HPDE6-E6E7 (cell line): ENCODE measurements around the gene ZBTB16.

Experiments used
- DNase-seq: peaks from one replicate; pipeline ENCODE4 v3.0.0; 2011; ENCODE audit warnings: missing footprints; ENCODE audit errors: extremely low spot score

The ZBTB16 gene, protein sequence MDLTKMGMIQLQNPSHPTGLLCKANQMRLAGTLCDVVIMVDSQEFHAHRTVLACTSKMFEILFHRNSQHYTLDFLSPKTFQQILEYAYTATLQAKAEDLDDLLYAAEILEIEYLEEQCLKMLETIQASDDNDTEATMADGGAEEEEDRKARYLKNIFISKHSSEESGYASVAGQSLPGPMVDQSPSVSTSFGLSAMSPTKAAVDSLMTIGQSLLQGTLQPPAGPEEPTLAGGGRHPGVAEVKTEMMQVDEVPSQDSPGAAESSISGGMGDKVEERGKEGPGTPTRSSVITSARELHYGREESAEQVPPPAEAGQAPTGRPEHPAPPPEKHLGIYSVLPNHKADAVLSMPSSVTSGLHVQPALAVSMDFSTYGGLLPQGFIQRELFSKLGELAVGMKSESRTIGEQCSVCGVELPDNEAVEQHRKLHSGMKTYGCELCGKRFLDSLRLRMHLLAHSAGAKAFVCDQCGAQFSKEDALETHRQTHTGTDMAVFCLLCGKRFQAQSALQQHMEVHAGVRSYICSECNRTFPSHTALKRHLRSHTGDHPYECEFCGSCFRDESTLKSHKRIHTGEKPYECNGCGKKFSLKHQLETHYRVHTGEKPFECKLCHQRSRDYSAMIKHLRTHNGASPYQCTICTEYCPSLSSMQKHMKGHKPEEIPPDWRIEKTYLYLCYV

DNA sequence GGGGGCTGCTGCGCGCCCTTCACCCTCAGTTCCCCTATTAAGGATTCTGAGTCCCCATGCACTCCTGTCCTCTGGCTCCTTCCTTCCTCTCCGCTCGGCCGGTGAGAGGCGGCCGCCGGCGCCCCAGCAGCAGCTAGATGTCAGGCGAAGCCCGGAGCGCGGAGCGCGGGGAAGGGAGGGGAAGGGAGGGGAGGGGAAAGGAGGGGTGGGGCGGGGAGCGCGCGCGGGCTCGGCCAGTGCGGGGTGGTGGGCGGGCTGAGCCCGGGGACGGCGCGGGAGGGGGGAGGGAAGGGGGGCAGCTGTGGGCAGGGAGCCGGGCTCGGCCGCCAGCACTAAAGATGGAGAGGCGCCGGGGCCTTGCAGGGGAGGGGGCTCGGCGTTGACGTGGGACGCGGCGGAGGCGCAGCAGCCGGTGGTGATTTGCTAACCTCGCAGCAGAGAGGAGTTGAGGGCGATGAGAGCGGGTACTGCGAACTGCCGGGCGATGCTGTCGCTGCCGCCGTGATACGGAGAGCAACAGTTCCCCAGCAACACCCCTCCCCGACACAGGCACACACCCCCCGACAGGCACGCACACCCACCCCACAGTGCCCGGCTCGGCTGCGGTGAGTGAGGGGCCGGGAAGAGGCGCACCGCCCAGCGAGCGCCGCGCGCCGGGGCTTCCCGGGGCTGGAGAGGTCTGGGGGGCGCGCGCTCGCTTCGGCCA is at the start of gene ZBTB16:
TSS of gene ZBTB16 (plus strand) at position 434 of the 706 bp plus-strand sequence. CDS start 3,590 bp downstream, outside the sequence.
- DNase-seq: no peak

DNA sequence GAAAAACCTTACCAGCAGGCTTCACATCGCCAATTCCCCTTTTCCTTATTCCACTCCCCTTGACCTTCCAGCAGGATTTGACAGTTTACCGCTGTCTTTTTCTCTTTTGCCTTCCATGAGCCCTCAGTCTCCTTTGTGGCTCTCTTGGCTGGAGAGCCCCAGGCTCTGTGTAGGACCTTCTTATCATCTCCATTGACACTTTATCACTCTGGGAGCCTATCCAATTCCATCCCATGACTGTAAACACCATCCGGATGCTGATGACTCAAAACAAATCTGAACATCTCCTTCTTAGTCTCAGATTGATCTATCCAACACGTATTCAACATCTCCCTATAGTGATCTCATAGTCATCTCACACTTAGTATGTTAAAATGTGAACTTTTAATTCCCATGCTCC is 48.6 kb upstream of the ZBTB16 start:
- no peak for DNase-seq

DNA sequence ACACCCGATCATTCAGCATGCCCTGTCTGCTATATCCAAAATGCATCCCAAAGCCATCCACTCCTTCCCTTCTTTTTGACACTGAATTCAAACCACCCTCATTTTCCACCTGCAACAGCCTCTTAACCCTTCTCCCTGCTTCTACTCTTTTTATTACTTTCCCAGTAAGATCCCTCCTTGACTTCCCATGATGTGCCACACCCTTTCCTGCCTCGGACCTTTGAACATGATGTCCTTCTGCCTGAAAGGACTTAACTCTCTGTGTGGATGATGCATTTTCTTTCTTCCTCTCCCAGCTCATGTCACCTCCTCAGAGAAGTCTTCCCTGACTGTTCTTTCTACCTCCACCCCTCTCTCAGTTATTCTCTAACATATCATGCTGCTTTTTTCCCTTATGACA is 48.1 kb upstream of the ZBTB16 start:
- DNase-seq: no peak

DNA sequence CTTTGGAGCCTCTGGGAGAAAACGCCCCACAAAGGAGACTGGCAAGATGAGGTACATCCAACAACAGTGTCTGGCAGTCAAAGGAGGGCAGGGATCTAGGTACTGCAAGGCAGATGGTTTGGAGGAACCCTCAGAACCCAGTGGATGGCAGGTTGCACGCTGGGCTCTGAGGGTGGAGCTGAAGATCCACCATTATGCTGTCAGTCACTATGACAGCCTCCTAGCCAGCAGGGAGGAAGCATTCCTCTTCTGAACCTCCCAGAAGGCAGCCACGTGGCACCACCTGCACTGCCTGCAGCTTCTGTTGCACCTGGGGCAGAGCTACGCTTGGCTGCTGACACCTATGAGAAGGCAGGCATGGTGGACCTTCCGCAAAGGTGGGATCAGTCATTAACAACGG is 44.4 kb upstream of the ZBTB16 start:
- DNase-seq: no peak

DNA sequence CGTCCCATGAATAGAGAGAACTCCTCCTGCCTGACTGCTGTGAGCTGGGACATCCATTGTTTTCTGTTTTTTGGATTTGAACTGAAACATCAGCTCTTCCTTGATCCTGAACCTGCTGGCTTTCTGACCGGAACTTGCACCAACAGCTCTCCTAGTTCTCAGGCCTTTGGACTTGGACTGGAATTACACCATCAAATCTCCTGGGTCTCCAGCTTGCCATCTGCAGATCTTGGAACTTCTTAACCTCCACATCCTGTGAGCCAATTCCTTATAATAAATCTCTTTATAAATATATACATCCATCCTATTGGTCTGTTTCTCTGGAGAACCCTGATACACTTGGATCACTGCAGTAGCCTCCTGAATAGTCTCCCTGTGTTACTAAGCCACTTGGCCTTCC is 42.5 kb upstream of the ZBTB16 start:
- no peak for DNase-seq

DNA sequence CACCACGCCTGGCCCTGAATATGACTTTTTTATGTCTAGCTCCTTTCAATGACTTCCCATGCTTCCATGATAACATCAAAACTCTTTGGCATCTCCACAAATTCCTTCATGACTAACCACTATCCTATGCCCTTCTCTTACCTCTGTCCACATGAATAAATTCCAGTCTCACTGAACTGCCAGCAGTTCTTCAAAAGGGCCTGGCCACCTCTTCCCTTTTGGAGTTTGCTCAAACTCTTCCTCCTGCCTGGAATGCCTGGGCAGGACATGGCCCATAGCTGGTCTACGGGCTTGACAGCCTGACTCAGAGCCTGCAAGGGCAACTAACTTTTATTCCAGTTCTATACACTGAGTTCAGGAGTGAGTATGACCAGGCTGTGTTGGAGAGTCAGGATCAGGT is 41.8 kb upstream of the ZBTB16 start:
- DNase-seq: no peak

DNA sequence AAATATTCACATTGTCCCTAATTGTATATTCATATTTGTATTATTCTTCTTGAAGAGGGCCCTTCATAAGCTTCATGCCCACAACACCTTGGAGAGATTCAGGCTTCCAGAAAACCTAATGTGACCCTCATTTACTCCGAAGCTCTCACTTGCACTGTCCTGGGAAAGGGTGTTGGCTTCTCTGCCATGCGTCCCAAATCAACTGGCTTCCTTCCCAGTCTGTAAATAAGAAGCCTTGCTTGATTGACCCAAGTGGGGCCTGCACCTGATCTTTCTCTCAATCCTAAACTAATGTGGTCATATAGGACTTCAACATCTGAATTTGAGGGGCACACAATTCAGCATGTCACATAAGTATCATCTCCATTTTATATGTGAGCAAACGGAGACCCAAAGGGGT is 40.5 kb upstream of the ZBTB16 start:
- no peak for DNase-seq

DNA sequence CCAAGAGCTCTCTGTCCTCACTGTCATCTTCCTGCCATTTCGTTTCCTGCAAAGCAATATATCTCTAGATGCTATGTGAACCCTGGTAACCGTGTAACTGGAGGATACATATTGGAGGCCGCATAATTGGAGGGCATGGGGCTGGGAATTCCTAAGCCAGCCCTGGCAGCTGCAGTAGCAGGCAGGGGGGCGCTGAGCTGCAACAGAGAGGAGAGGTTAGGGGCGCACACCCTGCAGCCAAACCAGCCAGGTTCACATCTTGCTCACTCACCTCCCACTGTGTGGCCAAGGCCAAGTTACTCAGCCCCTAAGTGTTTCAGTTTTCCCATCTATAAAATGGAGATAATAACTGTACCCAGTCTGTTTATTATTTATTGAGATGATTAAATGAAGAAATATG is 39.9 kb upstream of the ZBTB16 start:
- no peak for DNase-seq

DNA sequence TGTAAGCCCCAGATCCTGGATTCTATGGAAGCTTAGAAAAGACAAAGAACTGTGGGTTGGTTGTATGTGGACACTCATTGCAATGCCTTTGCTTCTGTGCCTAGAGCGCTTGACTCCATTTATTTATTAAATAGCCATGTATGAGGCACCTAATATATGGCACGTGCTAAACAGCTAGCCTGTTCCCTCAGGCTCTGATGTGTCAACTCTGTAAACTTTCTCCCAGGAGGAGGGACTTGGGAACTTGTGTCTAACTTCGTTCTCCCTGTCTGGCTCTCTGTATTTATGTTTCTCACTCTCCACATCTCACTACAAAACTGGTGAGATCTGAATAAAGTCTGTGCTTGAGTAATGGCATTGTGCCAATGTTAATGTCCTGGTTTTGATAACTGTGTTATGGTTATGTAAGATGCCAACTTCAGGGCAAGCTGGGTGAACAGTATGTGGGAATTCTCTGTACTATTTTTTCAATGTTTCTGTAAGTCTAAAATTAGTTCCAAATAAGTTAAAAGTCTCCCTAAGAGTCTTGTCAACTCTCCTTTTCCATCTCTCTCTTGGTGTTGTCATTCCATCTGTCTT is 34.1 kb upstream of the ZBTB16 start:
- DNase-seq: no peak

DNA sequence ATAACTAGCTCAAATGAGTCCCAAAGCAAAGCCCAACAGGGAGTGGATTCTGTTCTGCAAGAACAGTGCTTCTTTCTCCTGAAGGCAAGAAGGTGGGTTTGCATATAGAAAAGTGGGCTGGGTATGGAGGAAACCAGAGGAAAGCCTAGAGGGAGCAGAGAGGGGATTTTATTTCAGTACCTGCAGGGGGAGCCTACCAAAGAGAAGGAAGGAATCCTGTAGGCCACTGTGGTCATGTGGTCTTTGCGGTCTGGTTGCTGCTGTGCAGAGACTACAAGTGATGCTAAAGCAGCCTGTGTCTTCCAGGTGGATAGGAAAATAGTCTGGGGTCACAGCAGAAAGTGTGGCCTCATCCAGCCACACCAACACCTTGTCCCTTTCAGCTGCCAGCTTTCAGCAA is 33.2 kb upstream of the ZBTB16 start:
- DNase-seq: no peak

DNA sequence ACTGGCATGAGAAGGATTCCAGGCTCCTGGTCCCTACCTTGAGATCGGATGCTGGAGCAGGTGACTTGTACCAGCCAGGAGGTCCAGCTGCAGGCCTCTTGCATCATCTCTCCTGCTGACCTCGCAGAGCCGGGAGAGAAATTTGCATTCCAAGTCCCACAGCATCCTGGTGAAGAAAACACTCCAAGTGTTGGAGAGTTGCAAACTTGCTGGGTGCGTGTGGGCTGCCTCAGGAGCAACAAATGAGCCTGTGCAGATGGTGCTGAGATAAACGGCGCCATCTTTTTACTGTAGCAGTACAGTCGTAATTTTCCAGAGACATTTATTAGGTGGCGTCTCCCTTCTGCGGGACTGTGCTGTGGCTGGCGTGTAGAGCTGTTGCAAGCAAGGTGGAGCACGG is 32.1 kb upstream of the ZBTB16 start:
- DNase-seq: no peak

DNA sequence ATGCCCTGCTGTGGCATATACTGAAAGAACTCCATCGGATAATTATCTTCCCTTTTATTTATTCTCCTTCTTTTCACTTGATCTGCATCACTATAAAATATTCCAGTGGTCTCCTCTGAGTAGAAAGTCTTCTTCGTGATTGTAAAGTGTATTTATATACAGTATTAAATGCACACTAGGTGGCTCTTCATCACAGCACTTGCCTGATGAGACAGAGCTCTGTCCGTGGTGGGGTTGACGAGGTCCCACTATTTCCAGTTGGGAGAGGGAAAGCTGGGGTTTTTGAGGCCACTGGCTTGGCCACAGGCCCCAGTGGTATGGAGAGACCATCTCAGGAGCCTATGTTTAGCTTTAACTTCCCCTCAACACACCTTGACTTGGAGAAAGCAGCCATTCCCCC is 31.6 kb upstream of the ZBTB16 start:
- no peak for DNase-seq

DNA sequence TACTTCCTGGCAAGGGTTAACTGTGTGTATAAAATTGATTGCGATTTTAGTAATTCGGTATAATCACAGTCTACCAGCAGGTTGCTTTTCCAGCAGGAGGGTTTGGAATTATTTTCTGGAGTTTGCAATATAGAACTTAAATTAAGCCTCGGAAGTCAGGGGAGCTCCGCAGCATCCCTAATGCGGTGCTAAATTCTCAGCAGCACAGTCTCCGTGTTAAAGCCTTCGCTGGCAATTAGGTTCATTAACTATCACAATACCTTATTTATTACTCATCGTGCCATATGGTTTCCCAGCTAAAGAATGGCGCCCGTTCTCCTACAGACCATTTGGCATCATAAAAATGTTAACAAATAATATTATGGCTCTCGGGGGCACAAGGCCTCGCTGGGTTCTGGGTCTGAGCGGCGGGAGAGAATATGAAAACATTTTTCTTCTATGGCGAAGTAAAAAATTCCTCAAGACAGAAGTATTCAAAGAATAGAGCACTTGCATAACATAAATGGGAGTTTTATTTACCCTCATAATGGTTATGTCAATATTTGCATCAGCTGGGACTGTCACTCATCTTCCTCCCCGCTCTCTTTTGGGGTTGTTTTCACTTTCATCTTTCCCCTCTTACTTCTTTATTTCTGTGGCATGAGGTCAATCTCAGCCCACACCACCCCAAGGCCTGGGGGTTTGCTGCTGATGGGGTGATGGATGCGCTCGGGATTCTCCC is 28.1 kb upstream of the ZBTB16 start:
- no peak for DNase-seq

DNA sequence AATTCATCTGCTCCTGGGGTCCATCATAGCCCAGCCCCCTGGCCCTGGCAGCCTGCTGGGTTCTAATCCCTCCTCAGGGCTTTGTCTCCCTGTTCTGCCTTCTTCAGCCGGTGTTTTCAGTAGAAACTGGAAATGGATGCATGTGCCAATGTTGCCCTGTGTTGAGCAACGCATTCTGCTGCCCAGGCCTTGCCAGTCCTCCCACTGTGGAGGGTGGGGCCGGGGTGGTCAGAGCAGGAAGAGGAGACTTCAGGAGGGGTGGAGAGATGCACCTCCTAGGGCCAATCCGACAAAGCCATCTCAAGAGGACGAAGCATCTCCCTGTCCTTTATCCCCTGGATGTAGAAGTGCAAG is 27.6 kb upstream of the ZBTB16 start:
- no peak for DNase-seq

DNA sequence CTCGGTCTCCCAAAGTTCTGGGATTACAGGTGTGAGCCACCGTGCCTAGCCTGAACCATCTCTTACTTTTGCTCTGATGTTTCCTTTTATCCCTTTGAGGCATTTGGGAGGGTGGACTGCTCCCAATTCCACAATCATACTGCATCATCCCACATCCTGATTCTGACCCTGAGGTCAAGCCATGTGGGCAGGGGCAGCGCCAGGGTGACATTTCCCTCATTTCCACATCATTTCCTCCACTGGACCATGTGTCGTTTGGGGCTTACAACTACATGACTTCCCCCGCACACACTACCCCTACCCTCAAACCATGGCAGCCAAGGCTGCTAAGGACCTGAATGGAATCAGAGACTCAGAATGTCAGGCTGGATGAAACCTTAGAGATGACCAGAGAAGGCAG is 26.4 kb upstream of the ZBTB16 start:
- no peak for DNase-seq

DNA sequence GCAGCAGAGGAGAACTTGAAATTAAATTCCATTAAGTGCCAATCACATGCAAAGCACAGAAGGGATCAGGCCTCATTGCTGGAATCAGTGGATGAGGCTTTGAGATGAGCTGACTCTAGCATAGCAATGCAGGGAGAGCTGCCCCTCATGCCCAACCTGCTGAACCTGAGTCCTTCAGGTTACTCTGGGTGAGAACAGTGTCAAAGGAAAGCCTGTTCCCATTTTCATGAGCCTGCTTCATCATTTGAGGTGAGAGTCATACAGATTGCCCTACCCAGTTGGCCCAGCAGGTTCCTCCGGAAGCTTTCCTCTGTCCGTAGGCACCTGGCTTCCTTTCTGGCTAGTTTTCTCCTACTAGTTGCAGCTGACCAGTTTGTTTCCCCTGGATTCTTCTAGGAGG is 25.9 kb upstream of the ZBTB16 start:
- no peak for DNase-seq

DNA sequence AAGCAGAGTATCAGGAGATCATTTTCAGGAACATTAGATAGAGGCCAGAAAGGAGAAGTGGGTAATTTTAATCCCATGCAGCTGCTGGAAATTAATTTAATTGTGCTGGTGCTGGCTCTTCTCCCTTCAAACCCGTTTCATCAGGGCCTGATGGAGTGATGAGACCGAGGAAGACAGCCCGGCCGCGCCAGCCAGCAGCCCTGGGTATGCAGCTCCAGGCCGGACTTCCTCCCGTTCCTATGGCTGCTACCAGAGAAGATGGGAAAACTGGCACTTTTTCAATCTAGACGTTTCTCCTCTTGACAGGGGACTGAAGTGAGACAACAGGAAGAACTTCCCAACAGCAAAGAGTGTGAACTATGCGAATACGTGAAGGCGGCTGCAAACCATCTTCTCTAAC is 24.6 kb upstream of the ZBTB16 start:
- no peak for DNase-seq

DNA sequence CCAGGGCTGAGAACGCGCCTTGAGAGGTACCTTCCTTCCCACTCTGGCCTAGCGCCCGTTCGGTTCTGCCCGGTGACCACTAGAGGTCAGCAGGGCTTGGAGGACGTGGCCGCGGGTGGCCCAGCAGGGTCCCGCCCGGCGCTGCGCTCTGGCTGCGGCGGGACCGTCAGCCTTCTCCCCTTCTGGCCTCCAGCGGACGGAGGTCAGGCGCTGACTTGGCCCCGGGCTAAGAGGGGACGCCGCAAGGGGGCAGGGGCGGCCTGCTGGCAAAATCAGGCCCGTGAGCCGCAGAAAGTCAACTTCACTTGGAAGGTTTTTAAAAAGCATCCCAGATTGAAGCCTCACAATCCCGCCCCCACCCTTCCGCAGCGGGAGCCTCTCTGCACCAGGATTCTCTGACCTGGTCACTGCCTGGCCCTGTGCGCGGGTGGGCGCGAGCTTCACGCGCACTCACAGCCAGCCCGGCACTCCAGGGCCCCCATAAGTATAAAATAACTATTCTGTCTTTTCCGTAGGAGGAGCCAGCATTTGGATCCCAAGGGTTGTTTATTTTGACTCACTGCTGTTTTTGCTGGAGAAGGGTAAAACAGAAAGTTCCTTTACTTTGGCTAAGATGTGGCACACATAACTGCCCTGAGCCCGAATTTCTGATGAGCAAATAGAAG is 23.2 kb upstream of the ZBTB16 start:
- peak; percentile 58 for DNase-seq

DNA sequence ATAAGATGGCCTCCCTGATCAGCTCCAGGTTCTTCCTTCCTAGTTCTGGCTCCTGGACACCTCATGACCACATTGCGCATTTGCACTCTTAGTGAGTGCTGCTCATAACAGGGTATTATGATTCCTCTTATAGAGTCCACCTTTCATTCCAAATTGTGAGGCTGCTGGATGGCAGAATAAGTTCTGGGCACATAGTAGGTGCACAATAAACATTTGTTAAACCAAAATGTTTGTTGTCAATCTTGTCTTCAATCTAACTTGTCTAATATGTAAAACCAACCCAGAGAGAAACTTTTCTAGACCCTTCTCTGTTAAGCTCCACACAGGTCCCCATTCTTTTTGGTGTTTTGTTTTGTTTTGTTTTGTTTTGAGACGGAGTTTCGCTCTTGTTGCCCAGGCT is 22.6 kb upstream of the ZBTB16 start:
- no peak for DNase-seq

DNA sequence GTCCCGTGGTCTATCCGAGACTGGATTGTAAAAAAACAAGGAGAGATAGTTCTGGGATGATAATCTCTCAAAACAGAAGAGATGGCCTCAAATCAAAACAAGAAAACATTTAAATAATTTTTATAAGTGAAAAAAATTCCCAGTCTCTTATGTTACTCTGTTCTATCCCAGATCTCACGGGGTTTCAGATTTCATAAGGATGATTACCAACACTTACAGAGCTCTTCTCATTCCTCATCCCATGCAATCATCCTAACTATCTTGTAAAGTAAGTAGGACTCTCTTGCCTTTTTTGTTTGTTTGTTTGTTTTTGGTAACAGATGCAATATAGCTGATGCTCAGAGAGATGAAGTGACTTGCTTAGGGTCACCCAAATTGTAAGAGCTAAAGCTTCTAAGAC is 20.0 kb upstream of the ZBTB16 start:
- no peak for DNase-seq

DNA sequence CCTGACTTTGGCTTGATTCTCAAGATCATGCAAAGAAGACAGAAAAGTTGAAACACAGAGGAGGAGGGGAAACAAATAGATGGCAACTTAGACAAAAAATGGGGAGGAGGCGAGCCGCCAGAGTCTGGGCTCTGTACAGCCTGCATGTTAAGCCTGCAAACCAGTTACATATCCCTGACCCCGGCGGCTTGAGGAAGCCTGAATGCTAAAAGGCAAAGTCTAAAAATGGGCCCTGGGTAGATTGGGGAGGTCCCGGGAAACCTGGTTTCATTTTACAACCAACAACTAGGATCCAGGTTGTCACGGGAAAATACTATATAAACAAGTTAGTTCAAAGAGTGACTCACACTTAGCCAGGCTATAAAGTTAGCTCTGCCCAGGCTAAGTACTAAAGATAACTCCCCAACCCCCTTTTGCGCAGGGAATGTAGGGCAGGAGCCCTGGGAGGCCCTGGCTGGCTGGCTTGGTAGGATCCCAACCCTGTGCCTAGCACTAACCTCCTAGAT is 18.8 kb upstream of the ZBTB16 start:
- DNase-seq: no peak
